Endothelial cell (in vitro differentiated cells): ENCODE results near the gene DENND1B. TPM values are rescaled to one million over a fixed set of nuclear protein-coding genes. Genes with fewer than 3 reads are reported as not detected.

Source experiments
- DNase-seq: peaks from one replicate; pipeline ENCODE4 v3.0.0; 2021; ENCODE audit warnings: low spot score
- H3K27ac Mint-ChIP-seq: one replicate; pipeline ENCODE4 v1.8.0; 2021; ENCODE audit warnings: mixed read lengths, inconsistent platforms; ENCODE audit not compliant: unreplicated experiment
- H3K27me3 Mint-ChIP-seq: one replicate; pipeline ENCODE4 v1.8.0; 2021; ENCODE audit warnings: mild to moderate bottlenecking, moderate library complexity, mixed read lengths, inconsistent platforms; ENCODE audit not compliant: unreplicated experiment
- H3K36me3 Mint-ChIP-seq: one replicate; pipeline ENCODE4 v1.8.0; 2021; ENCODE audit warnings: mild to moderate bottlenecking, low read depth, mixed read lengths, inconsistent platforms; ENCODE audit not compliant: unreplicated experiment
- H3K4me1 Mint-ChIP-seq: one replicate; pipeline ENCODE4 v1.8.0; 2021; ENCODE audit warnings: mild to moderate bottlenecking, mixed read lengths, inconsistent platforms; ENCODE audit not compliant: unreplicated experiment
- H3K4me3 Mint-ChIP-seq: one replicate; pipeline ENCODE4 v1.8.0; 2021; ENCODE audit warnings: mild to moderate bottlenecking, mixed read lengths, inconsistent platforms; ENCODE audit not compliant: unreplicated experiment
- H3K9me3 Mint-ChIP-seq: one replicate; pipeline ENCODE4 v1.8.0; 2021; ENCODE audit warnings: mixed read lengths, inconsistent platforms; ENCODE audit not compliant: unreplicated experiment
- CTCF ChIP-seq: fragments of 200-600 bp; sonication (generic); IDR thresholded peaks from one replicate; pipeline ENCODE4 v1.5.0; 2021; ENCODE audit warnings: antibody characterized with exemption; ENCODE audit not compliant: unreplicated experiment
- total RNA-seq: library from RNA; stranded (reverse); fragmentation: NEBNext Ultra II Directional; extraction: Animal tissue kit (Norgen Biotek cat#: 25700); gene quantifications from one replicate; pipeline ENCODE4 v1.2.1, GENCODE V29; 2021; ENCODE audit not compliant: unreplicated experiment

DENND1B gene
- total RNA-seq, 1 donor from 2014 or later = 7.5 TPM

GRCh38 chr1:197771904-197772556 lies 3.2 kb downstream of the DENND1B start:
- no peak for TF ChIP-seq CTCF
- Mint-ChIP-seq H3K9me3 (no peaks in the 10 kb centered on the region), H3K36me3 (peaks cover 4% of the 10 kb centered on the region), H3K27me3 (no peaks in the 10 kb centered on the region), H3K4me1 (peaks cover 8% of the 10 kb centered on the region), H3K4me3 (no peak overlapping the region), H3K27ac (no peak overlapping the region)
- DNase-seq = no peak

- Mint-ChIP-seq H3K36me3 (peaks cover 4% of the 10 kb centered on the region), H3K4me1 (peaks cover 8% of the 10 kb centered on the region), H3K9me3 (no peaks in the 10 kb centered on the region), H3K27ac (no peak overlapping the region), H3K4me3 (no peak overlapping the region), H3K27me3 (no peaks in the 10 kb centered on the region)
- no peak for TF ChIP-seq CTCF
- no peak for DNase-seq
These were observed 3.9 kb downstream of the DENND1B start for GRCh38 chr1:197771386-197771785.

GRCh38 chr1:197770243-197770642 lies 5.0 kb downstream of the DENND1B start:
- DNase-seq = no peak
- H3K9me3 Mint-ChIP-seq = no peaks in the 10 kb centered on the region
- H3K27ac Mint-ChIP-seq = no peak overlapping the region
- H3K4me1 Mint-ChIP-seq = peaks cover 8% of the 10 kb centered on the region
- peaks cover 4% of the 10 kb centered on the region for H3K36me3 Mint-ChIP-seq
- no peak for TF ChIP-seq CTCF
- H3K4me3 Mint-ChIP-seq = no peak overlapping the region
- no peaks in the 10 kb centered on the region for H3K27me3 Mint-ChIP-seq

GRCh38 chr1:197769287-197769686 lies 6.0 kb downstream of the DENND1B start:
- TF ChIP-seq CTCF = no peak
- H3K27me3 Mint-ChIP-seq = no peaks in the 10 kb centered on the region
- no peak overlapping the region for H3K4me3 Mint-ChIP-seq
- no peak for DNase-seq
- H3K36me3 Mint-ChIP-seq = peaks cover 1% of the 10 kb centered on the region
- no peak overlapping the region for H3K27ac Mint-ChIP-seq
- H3K4me1 Mint-ChIP-seq = peaks cover 6% of the 10 kb centered on the region
- H3K9me3 Mint-ChIP-seq = no peaks in the 10 kb centered on the region

GRCh38 chr1:197768014-197768805 lies 7.1 kb downstream of the DENND1B start:
- Mint-ChIP-seq H3K9me3 (no peaks in the 10 kb centered on the region), H3K36me3 (no peaks in the 10 kb centered on the region), H3K4me1 (peaks cover 3% of the 10 kb centered on the region), H3K27me3 (no peaks in the 10 kb centered on the region), H3K4me3 (no peak overlapping the region), H3K27ac (no peak overlapping the region)
- no peak for DNase-seq
- no peak for TF ChIP-seq CTCF
